H4 (cell line): ENCODE results near the gene PODNL1. TPM values are rescaled to one million over a fixed set of nuclear protein-coding genes. Genes with fewer than 3 reads are reported as not detected.

Experiments used
- DNase-seq: peaks from one replicate; pipeline ENCODE4 v3.0.0-alpha.2; 2015; ENCODE audit warnings: low spot score
- total RNA-seq: library from RNA; depleted of rRNA; stranded (reverse); fragments of >200 nt; shearing (Covaris generic); gene quantifications from 2 replicates; pipeline ENCODE4 v1.2.3, GENCODE V29; 2014

The PODNL1 gene
- total RNA-seq, 1 experiment from 2014 or later = 4.9 TPM

- DNase-seq = no peak
Observed at GRCh38 chr19:13957051-13957450, 18.8 kb upstream of the PODNL1 start.

GRCh38 chr19:13956365-13956744 is 18.1 kb upstream of the PODNL1 start:
- DNase-seq = no peak

- no peak for DNase-seq
Observed at GRCh38 chr19:13955662-13956364, 17.6 kb upstream of the PODNL1 start.

GRCh38 chr19:13954185-13954584 is 16.0 kb upstream of the PODNL1 start:
- DNase-seq = no peak

- DNase-seq = no peak
Observed at GRCh38 chr19:13952931-13953531, 14.8 kb upstream of the PODNL1 start.

GRCh38 chr19:13952154-13952930 is 14.1 kb upstream of the PODNL1 start, which contains the start of gene DCAF15:
DCAF15 (plus strand) TSS chr19:13952509; CDS start chr19:13952513, 4 bp downstream.
- peak; percentile 100 for DNase-seq

GRCh38 chr19:13951799-13952153 is 13.6 kb upstream of the PODNL1 start:
- DNase-seq = no peak

- no peak for DNase-seq
Observed at GRCh38 chr19:13951043-13951442, 12.8 kb upstream of the PODNL1 start.

- DNase-seq = no peak
Observed at GRCh38 chr19:13946414-13946813, 8.2 kb upstream of the PODNL1 start.

GRCh38 chr19:13942023-13942684 is 3.9 kb upstream of the PODNL1 start:
- DNase-seq = no peak

- DNase-seq = peak; percentile 61
Observed at GRCh38 chr19:13937479-13938300, 527 bp downstream of the PODNL1 start.

GRCh38 chr19:13935765-13936510 is 2.3 kb downstream of the PODNL1 start:
- peak; percentile 46 for DNase-seq

GRCh38 chr19:13934785-13935109 is 3.5 kb downstream of the PODNL1 start:
- no peak for DNase-seq

- no peak for DNase-seq
Observed at GRCh38 chr19:13932911-13933393, 5.3 kb downstream of the PODNL1 start.

- no peak for DNase-seq
Observed at GRCh38 chr19:13932149-13932637, 6.0 kb downstream of the PODNL1 start.

- no peak for DNase-seq
Observed at GRCh38 chr19:13931391-13932148, 6.6 kb downstream of the PODNL1 start.

- no peak for DNase-seq
Observed at GRCh38 chr19:13930402-13930801, 7.8 kb downstream of the PODNL1 start.

GRCh38 chr19:13929956-13930355 is 8.3 kb downstream of the PODNL1 start:
- no peak for DNase-seq

- DNase-seq = no peak
Observed at GRCh38 chr19:13929340-13929739, 8.9 kb downstream of the PODNL1 start.

GRCh38 chr19:13926715-13927114 is 11.5 kb downstream of the PODNL1 start:
- DNase-seq = no peak
